HepG2 (cell line): ENCODE results near the gene TSPAN11. TPM values are rescaled to one million over a fixed set of nuclear protein-coding genes. Genes with fewer than 3 reads are reported as not detected.

ENCODE experiments used
- ATAC-seq: fragments of 200-7000 bp; cut with Tn5 transposase; 3 replicates; pipeline ENCODE4 v1.9.1; 2020; ENCODE audit warnings: mild to moderate bottlenecking, moderate library complexity
- BruUV-seq: library from RNA; stranded (reverse); fragments of 400-500 nt; replicated peaks from 2 replicates; lab custom pipeline; 2021; lab: Mats Ljungman, UMichigan
- CTCF ChIA-PET: fragments of 300-600 bp; formaldehyde crosslinking; extraction: SDS; loops from one replicate; lab custom pipeline; 2021; ENCODE audit warnings: low total read pairs, inconsistent platforms, low intra/inter-chr PET ratio; lab: Yijun Ruan, JAX
- POLR2A ChIA-PET: fragments of 350-600 bp; sonication (Branson Sonifier 250); formaldehyde crosslinking; loops from one replicate; lab custom pipeline; 2020; ENCODE audit warnings: antibody characterized with exemption, inconsistent platforms; lab: Yijun Ruan, JAX
- DNase-seq: peaks from one replicate; pipeline ENCODE4 v3.0.0-alpha.2; 2015; ENCODE audit warnings: low spot score
- FAIRE-seq: peaks from 3 replicates; lab custom pipeline; 2011; peaks lifted over from hg19 to GRCh38; lab: Jason Lieb, UNC
- H2AFZ ChIP-seq: one replicate; pipeline ENCODE4 v1.6.1; 2011; ENCODE audit warnings: low read length, inconsistent platforms
- H3K27ac ChIP-seq: fragments of 300-600 bp; 3 replicates; pipeline ENCODE4 v1.8.0; 2011; ENCODE audit warnings: mixed run types, mild to moderate bottlenecking, mixed read lengths, low read length, inconsistent platforms; ENCODE audit not compliant: insufficient read depth; ENCODE audit errors: extremely low read length
- H3K27me3 ChIP-seq, 2 experiments: fragments of 200-600 bp in 1 of 2; 2 replicates in 1 of 2; 3 replicates in 1 of 2; pipeline versions ENCODE4 v1.6.0 to v1.8.0; 2011; ENCODE audit warnings: low read length in 2 of 2, mild to moderate bottlenecking in 2 of 2, moderate library complexity in 2 of 2, inconsistent platforms in 1 of 2; ENCODE audit not compliant: insufficient read depth in 2 of 2, control insufficient read depth in 1 of 2
- H3K36me3 ChIP-seq, 2 experiments: fragments of 200-600 bp in 1 of 2; replicated peaks in 1 of 2; 2 replicates in 1 of 2; 3 replicates in 1 of 2; pipeline versions ENCODE4 v1.5.1 to v1.8.0; 2011; ENCODE audit warnings: low read length in 2 of 2, inconsistent platforms in 1 of 2; ENCODE audit not compliant: insufficient read depth in 2 of 2, control insufficient read depth in 1 of 2
- H3K4me1 ChIP-seq: 2 replicates; pipeline ENCODE4 v1.5.1; 2012; ENCODE audit warnings: low read length, inconsistent platforms; ENCODE audit not compliant: insufficient read depth
- H3K4me2 ChIP-seq: 2 replicates; pipeline ENCODE4 v1.6.0; 2011; ENCODE audit warnings: low read depth, low read length, inconsistent platforms
- H3K4me3 ChIP-seq, 3 experiments: fragments of 200-600 bp in 1 of 3; sonication (generic), shearing (Covaris generic) in 1 of 3; replicated peaks in 1 of 3; 2 replicates each; pipeline ENCODE4 v1.5.1; 2011 to 2016; ENCODE audit warnings: low read length in 3 of 3, inconsistent platforms in 2 of 3, low read depth in 2 of 3, mild to moderate bottlenecking in 2 of 3, control low read depth in 1 of 3, mixed read lengths in 1 of 3; ENCODE audit not compliant: insufficient read depth in 1 of 3
- H3K79me2 ChIP-seq: one replicate; pipeline ENCODE4 v1.6.1; 2011; ENCODE audit warnings: low read length, inconsistent platforms; ENCODE audit not compliant: insufficient read depth
- H3K9ac ChIP-seq: 2 replicates; pipeline ENCODE4 v1.6.0; 2011; ENCODE audit warnings: mild to moderate bottlenecking, low read depth, low read length, inconsistent platforms; ENCODE audit not compliant: insufficient read depth
- H3K9me3 ChIP-seq: 2 replicates; pipeline ENCODE4 v1.5.1; 2012; ENCODE audit warnings: mild to moderate bottlenecking, low read length
- H4K20me1 ChIP-seq: 2 replicates; pipeline ENCODE4 v1.6.0; 2011; ENCODE audit warnings: inconsistent platforms, mild to moderate bottlenecking, low read length, moderate library complexity; ENCODE audit not compliant: insufficient read depth
- GLI4 ChIP-seq: sonication (generic); formaldehyde crosslinking; IDR thresholded peaks from 2 replicates; pipeline ENCODE4 v1.5.1; 2020; ENCODE audit warnings: missing genetic modification reagents, mild to moderate bottlenecking, moderate library complexity, borderline replicate concordance
- WGBS: methylation state at CpG from one replicate; pipeline ENCODE4 v1.1.6; 2017; ENCODE audit warnings: low lambda C conversion rate; 5-methylcytosine and 5-hydroxymethylcytosine counted together
- in situ Hi-C: cut with HindIII; loops from 2 replicates; pipeline ENCODE4 v1.10.0; 2017; ENCODE audit warnings: low pct_unique_long_range_greater_than_20kb; ENCODE audit not compliant: extremely low pct_ligation_motif_present
- intact Hi-C: fragments of 100-400 bp; cut with micrococcal nuclease; formaldehyde crosslinking; loops from one replicate; pipeline ENCODE4 v1.10.0; 2022; ENCODE audit not compliant: unreplicated experiment
- polyA plus RNA-seq, 8 experiments: library from polyadenylated mRNA; depleted of rRNA in 3 of 8; stranded (reverse) in 7 of 8; unstranded in 1 of 8; fragments of >200 nt; fragmentation: Illumina TruSeq in 4 of 8; extraction: Trizol in 4 of 8; gene quantifications; 2 replicates each; pipeline versions ENCODE4 v1.2.1 to v1.2.3, GENCODE V29; 2011 to 2016; ENCODE audit warnings: low read depth in 4 of 8, missing spikeins in 1 of 8, mixed read lengths in 1 of 8; ENCODE audit not compliant: insufficient read depth in 1 of 8
- total RNA-seq, 5 experiments: library from RNA; depleted of rRNA; stranded (reverse); fragments of >200 nt; fragmentation: Illumina TruSeq; extraction: Trizol; gene quantifications; 2 replicates each; pipeline ENCODE4 v1.2.3, GENCODE V29; 2016; ENCODE audit warnings: low read depth in 1 of 5
- TF ChIP-seq, protein P1 (sequence below): sonication (generic); formaldehyde crosslinking; IDR thresholded peaks from 2 replicates; pipeline ENCODE4 v1.4.0; 2020; ENCODE audit warnings: missing genetic modification reagents
- TF ChIP-seq, protein P2 (sequence below): sonication (generic); formaldehyde crosslinking; IDR thresholded peaks from 2 replicates; pipeline ENCODE4 v1.5.0; 2020; ENCODE audit warnings: mild to moderate bottlenecking, missing genetic modification reagents, borderline replicate concordance

Gene TSPAN11
- total and polyA plus RNA-seq, 2 of the 13 experiments (the other 11 are each of a cell fraction or from before 2014, with no cell fraction given): 0.01 to 0.07 TPM

- WGBS: 14% methylated on average over 9 of the region's 9 CpGs
- H3K4me2 ChIP-seq: no peak overlapping the region
- H3K4me3 ChIP-seq: no peak overlapping the region
- in situ Hi-C loops (no loop called here), intact Hi-C loops (no loop called here)
- no TSS peak for BruUV-seq
- ChIA-PET CTCF (no interaction called here), POLR2A (no interaction called here)
- no peak overlapping the region for H2AFZ ChIP-seq
- FAIRE-seq: no peak
- no peak overlapping the region for H3K27ac ChIP-seq
- ATAC-seq: no peak
- DNase-seq: no peak
- no peak overlapping the region for H3K9ac ChIP-seq
- peaks cover 5% of the 10 kb centered on the region; the same call in 1 of the 2 replicates for H3K4me1 ChIP-seq
- TF ChIP-seq GLI4 (CRISPR knock-in tag): no peak
- TF ChIP-seq, protein P1, sequence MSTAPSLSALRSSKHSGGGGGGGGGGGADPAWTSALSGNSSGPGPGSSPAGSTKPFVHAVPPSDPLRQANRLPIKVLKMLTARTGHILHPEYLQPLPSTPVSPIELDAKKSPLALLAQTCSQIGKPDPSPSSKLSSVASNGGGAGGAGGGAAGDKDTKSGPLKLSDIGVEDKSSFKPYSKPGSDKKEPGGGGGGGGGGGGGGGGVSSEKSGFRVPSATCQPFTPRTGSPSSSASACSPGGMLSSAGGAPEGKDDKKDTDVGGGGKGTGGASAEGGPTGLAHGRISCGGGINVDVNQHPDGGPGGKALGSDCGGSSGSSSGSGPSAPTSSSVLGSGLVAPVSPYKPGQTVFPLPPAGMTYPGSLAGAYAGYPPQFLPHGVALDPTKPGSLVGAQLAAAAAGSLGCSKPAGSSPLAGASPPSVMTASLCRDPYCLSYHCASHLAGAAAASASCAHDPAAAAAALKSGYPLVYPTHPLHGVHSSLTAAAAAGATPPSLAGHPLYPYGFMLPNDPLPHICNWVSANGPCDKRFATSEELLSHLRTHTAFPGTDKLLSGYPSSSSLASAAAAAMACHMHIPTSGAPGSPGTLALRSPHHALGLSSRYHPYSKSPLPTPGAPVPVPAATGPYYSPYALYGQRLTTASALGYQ (CRISPR knock-in tag): no peak
- TF ChIP-seq, protein P2, sequence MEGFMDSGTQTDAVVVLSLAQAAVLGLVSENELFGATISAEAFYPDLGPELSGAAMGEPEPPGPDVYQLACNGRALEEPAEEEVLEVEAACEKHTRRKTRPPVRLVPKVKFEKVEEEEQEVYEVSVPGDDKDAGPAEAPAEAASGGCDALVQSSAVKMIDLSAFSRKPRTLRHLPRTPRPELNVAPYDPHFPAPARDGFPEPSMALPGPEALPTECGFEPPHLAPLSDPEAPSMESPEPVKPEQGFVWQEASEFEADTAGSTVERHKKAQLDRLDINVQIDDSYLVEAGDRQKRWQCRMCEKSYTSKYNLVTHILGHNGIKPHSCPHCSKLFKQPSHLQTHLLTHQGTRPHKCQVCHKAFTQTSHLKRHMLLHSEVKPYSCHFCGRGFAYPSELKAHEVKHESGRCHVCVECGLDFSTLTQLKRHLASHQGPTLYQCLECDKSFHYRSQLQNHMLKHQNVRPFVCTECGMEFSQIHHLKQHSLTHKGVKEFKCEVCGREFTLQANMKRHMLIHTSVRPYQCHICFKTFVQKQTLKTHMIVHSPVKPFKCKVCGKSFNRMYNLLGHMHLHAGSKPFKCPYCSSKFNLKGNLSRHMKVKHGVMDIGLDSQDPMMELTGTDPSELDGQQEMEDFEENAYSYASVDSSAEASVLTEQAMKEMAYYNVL (CRISPR knock-in tag): no peak
- no peaks in the 10 kb centered on the region for H4K20me1 ChIP-seq
- H3K36me3 ChIP-seq: no peaks in the 10 kb centered on the region
- no peaks in the 10 kb centered on the region for H3K79me2 ChIP-seq
- H3K27me3 ChIP-seq: no peaks in the 10 kb centered on the region; a peak in 1 of 5 replicates
- H3K9me3 ChIP-seq: no peaks in the 10 kb centered on the region
These were observed 80.0 kb downstream of the TSPAN11 start for GRCh38 chr12:31006416-31007152.
